ENCODE data around the gene VSIR.

- no peak for TF ChIP-seq EP300 (IDR thresholded peaks at IDR 0.05; ENCODE audit: borderline replicate concordance in 1 of 2, low read depth in 1 of 2, low read length in 1 of 2)
- no peak for TF ChIP-seq USF2 (IDR thresholded peaks at IDR 0.05; ENCODE audit: borderline replicate concordance, low read depth, low read length)
- no peak for TF ChIP-seq MXI1 (IDR thresholded peaks at IDR 0.05; ENCODE audit: low read depth, low read length)
- no peak for TF ChIP-seq MAX (IDR thresholded peaks at IDR 0.05; ENCODE audit: low read depth)
- no peak for TF ChIP-seq GABPA (IDR thresholded peaks at IDR 0.05; ENCODE audit: low read depth)
- TF ChIP-seq EZH2phosphoT487 (IDR thresholded peaks at IDR 0.05; ENCODE audit: borderline replicate concordance, low read depth) = no peak
- TF ChIP-seq POLR2AphosphoS5 (IDR thresholded peaks at IDR 0.05; ENCODE audit: low read depth, low read length) = no peak
- TF ChIP-seq CTCF (IDR thresholded peaks at IDR 0.05) = no peak
- TF ChIP-seq TEAD4 (IDR thresholded peaks at IDR 0.05; ENCODE audit: borderline replicate concordance, insufficient read depth) = no peak
- TF ChIP-seq CHD2 (IDR thresholded peaks at IDR 0.05; ENCODE audit: low read length, partially characterized antibody) = no peak
- TF ChIP-seq TAF1 (IDR thresholded peaks at IDR 0.05; ENCODE audit: borderline replicate concordance, low read depth, low read length) = no peak
These were observed 53.7 kb downstream of the VSIR start, which contains the start of gene C10orf105 for GRCh38 chr10:71719464-71720201.
